Measurements from ENCODE around the gene WDR18. TPM values are rescaled to one million over a fixed set of nuclear protein-coding genes. Genes with fewer than 3 reads are reported as not detected.

WDR18 gene
- total RNA-seq, 2 experiments from 2014 or later, result 45.1 to 54.3 TPM

DNA sequence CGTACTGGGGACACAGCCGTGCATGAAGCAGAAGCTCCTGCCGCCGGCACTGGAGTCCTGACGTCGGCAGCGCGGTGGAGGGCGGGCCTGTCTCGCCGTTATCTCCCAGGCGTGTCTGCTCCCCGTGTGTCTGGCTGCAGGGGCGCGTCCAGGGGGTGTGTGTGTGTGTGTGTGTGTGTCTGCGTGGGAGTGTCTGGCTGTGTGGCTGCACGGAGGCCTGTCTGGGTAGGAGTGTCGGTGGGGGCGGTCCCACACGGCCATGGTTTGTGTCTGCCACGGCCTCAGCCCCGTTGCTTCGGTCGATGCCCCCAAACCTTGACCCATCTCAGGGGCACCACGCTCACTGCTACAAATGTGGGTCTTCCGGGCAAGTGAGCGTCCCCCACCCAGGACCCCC, 40.0 kb upstream of the WDR18 start:
- no peak for ATAC-seq (ENCODE audit: low read depth)
- H3K36me3 Mint-ChIP-seq, result peaks cover 20% of the 10 kb centered on the region
- POLR2A ChIA-PET, result no interaction called here
- no peak overlapping the region for H3K27ac Mint-ChIP-seq
- DNase-seq, result no peak
- peaks cover 11% of the 10 kb centered on the region for H3K4me1 Mint-ChIP-seq
- H3K9me3 Mint-ChIP-seq, result no peaks in the 10 kb centered on the region
- peaks cover 17% of the 10 kb centered on the region for H3K27me3 Mint-ChIP-seq
- H3K4me3 Mint-ChIP-seq, result no peak overlapping the region

DNA sequence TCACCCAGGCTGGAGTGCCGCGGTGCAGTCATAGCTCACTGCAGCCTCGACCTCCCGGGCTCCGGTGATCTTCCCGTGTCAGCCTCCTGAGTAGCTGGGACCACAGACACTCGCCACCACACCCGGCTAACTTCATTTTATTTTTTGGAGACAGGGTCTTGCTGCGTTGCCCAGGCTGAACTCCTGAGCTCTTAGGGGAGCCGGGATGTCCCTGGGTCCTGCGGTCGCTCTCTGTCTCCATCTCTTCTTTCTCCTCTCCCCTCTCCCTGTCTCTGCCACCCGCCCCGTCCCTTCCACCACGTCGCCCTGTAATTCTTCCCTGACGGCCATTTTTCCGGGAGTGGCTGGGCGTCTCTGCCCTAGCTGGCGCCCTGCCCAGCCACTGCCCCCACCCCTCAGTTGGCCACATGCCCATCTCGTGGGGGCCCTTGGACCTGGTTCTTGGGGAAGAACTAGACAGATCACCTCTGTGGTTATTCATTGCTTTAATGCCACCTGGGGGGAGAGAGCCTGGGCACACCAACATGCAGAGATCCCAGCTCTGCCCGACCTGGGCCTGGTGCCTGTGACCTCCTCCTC, 39.4 kb upstream of the WDR18 start:
- Mint-ChIP-seq H3K27me3 (peaks cover 12% of the 10 kb centered on the region), H3K4me1 (peaks cover 11% of the 10 kb centered on the region), H3K4me3 (no peak overlapping the region), H3K36me3 (peaks cover 14% of the 10 kb centered on the region), H3K9me3 (no peaks in the 10 kb centered on the region), H3K27ac (no peak overlapping the region)
- DNase-seq (no peak), ATAC-seq (ENCODE audit: low read depth) (no peak)
- POLR2A ChIA-PET, result no interaction called here

DNA sequence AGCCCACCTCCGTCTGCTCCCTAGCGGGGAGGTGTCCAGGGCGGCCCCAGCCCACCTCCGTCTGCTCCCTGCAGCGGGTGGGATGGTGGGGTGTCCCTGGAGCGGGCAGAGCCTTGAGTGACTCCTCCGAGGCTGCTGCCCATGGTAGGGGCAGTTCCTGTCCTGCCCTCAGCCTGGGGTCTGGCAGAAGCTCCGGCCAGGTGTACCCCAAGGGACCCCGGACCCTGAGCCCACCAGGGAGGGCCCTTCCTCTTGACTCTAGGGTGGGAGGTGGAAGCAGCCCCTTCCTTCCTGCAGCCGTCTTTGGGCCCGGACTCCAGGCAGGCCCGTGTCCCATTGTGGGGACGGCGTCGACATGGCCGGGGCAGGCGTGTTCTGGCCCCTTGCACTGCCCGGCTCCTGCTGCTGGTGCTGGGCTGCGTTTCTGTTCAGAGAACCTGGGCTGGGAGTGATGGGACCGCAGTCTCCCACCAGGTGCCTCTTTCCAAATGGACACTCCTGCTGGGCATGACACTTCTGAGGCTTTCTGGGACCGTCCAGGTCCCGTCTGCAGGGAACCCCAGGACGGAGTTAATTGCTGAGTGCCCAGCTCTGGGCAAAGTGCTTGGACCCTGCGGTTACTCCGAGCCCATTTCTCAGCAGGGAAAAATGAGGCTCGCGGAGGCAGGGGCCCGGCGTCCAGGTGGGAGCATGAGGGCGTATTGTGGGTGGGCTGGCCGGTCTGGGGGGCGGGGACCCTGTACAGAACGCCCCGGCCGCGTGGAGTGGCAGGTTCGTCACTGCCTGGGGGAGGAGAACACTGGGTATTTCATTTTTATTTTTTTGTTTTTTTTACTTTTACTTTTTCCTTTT, 38.5 kb upstream of the WDR18 start:
- no peak for DNase-seq
- Mint-ChIP-seq H3K4me1 (peaks cover 5% of the 10 kb centered on the region), H3K27ac (no peak overlapping the region), H3K9me3 (no peaks in the 10 kb centered on the region), H3K4me3 (no peak overlapping the region), H3K36me3 (peaks cover 8% of the 10 kb centered on the region), H3K27me3 (peaks cover 5% of the 10 kb centered on the region)
- ATAC-seq (ENCODE audit: low read depth), result no peak
- POLR2A ChIA-PET, result no interaction called here

DNA sequence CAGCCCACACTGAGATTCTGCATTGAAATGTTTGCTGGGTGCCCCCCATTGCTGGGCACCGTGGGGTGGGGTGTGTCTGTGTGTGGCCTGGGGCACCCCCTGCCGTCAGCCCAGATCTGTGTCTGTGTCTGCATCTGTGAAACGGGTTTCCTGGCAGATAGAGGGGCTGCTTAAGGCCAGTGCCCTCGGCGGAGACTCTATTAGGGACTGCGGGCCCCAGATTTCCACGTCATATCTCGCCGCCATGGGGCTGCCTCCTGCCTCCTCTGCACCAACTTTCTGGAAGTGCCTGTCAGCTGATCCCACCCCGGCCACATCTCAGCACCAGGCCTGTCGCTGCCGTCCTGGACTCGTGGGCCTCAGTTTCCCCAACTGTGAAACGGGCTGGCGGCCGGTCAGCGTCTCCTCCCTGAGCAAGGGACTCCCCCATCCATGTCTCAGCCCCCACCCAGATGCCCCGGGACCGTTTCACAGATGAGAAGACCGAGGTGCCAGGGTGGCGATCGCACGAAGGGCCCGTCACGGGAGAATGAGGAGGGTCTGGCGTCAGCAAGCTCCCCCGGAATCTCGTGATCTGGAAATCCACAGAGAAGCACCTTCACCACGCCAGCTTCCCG, 36.9 kb upstream of the WDR18 start:
- Mint-ChIP-seq H3K4me3 (no peak overlapping the region), H3K27ac (no peak overlapping the region), H3K36me3 (peaks cover 4% of the 10 kb centered on the region), H3K4me1 (no peaks in the 10 kb centered on the region), H3K9me3 (no peaks in the 10 kb centered on the region), H3K27me3 (no peaks in the 10 kb centered on the region)
- DNase-seq, result no peak
- POLR2A ChIA-PET, result no interaction called here
- no peak for ATAC-seq (ENCODE audit: low read depth)

DNA sequence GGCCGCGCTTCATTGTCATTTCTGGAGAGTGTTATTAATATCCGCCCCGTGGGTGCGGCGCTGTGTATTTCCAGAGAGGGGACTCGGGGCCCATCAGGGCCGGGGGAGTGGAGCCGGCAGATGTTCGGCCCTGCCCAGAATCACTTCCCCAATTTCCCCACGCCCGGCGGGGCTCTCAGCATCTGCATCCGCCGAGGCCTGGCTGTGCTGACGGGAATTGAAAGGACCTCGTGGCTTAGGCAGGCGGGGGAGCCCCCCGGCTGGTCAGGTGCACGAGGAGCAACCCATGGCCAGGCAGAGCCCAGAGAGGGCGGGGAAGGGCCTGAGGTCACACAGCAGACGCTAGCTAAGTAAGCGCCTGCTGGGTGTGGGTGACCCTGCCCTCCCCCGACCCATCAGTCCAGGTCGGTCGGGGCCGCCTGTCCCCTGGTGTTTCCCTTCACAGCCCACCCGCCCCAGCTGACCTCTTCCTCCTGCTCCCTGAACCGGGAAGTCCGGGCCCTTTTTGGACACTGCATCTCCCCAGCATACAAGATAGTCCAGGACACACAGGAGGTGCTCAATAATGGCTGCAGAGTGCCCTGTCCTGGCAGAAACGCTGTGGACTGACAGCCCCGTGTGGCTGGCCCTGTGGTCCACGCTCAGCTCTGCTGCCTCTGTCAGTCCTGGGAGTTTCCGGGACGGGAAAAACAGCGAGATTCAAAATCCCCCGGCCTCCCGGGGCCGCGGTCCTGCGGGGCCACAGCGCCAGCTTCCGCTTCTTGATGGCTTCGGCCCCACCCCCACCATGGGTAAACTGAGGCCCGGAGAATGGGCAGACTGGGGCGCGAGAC, 36.2 kb upstream of the WDR18 start:
- POLR2A ChIA-PET, result no interaction called here
- Mint-ChIP-seq H3K9me3 (no peaks in the 10 kb centered on the region), H3K27me3 (no peaks in the 10 kb centered on the region), H3K27ac (no peak overlapping the region), H3K4me1 (no peaks in the 10 kb centered on the region), H3K4me3 (no peak overlapping the region), H3K36me3 (no peaks in the 10 kb centered on the region)
- DNase-seq (no peak), ATAC-seq (ENCODE audit: low read depth) (no peak)

DNA sequence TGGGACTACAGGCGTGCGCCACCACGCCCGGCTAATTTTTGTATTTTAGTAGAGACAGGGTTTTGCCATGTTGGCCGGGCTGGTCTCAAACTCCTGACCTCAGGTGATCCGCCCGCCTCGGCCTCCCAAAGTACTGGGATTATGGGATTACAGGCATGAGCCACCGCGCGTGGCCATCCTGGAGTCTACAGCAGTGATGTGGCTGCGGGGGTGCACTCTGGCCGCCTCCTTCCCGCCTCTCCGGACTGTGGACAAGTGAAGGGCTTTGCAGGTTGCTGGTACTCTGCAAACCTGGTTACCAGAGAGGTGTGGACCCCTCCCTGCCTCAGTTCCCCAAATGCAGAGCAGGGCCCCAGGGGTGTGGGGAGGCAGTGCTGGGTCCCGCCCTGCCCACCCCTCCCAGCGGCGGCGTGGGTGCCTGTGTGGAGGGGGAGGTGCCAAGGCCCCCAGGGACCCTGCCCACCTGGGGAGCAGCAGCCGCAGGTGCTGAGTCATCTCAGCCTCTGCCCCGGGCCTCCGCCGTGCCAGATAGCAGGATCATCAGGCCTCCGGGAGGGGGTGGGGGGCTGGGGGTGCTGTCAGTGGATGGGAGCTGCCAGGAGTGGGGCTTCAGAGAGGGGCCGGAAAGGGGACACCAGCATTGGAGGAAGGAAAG, 35.2 kb upstream of the WDR18 start:
- Mint-ChIP-seq H3K27me3 (no peaks in the 10 kb centered on the region), H3K4me1 (peaks cover 2% of the 10 kb centered on the region), H3K9me3 (no peaks in the 10 kb centered on the region), H3K36me3 (no peaks in the 10 kb centered on the region), H3K27ac (no peak overlapping the region), H3K4me3 (no peak overlapping the region)
- ATAC-seq (ENCODE audit: low read depth), result no peak
- DNase-seq, result no peak
- POLR2A ChIA-PET, result no interaction called here

DNA sequence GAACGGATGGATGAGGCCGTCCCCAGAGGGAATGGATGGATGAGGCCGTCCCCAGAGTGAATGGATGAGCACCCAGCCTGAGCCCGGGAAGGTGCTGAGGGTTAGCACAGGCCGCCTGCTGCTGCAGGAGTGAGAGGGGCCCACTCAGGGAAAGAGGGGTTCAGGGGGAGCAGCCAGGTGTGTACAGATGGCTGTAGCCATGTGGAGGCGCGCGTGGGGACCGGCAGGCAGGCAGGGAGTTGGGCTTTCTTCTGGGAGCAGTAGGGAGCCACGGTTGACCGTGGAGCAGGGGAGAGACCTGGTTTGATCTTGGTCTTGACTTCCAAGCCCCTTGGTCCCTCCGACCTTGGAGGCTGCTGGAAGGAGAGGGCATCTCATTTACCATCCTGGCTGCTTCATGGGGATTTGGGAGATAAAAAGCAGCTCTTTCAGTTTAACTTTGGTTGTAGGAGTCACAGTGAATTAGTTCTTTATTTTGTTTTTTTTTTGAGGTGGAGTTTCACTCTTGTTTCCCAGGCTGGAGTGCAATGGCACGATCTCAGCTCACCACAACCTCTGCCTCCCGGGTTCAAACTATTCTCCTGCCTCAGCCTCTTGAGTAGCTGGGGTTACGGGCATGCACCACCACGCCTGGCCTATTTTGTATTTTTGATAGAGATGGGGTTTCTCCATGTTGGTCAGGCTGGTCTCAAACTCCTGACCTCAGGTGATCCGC, 33.6 kb upstream of the WDR18 start:
- Mint-ChIP-seq H3K27me3 (no peaks in the 10 kb centered on the region), H3K27ac (no peak overlapping the region), H3K4me1 (peaks cover 2% of the 10 kb centered on the region), H3K36me3 (no peaks in the 10 kb centered on the region), H3K9me3 (no peaks in the 10 kb centered on the region), H3K4me3 (no peak overlapping the region)
- DNase-seq (no peak), ATAC-seq (ENCODE audit: low read depth) (no peak)
- POLR2A ChIA-PET, result no interaction called here

DNA sequence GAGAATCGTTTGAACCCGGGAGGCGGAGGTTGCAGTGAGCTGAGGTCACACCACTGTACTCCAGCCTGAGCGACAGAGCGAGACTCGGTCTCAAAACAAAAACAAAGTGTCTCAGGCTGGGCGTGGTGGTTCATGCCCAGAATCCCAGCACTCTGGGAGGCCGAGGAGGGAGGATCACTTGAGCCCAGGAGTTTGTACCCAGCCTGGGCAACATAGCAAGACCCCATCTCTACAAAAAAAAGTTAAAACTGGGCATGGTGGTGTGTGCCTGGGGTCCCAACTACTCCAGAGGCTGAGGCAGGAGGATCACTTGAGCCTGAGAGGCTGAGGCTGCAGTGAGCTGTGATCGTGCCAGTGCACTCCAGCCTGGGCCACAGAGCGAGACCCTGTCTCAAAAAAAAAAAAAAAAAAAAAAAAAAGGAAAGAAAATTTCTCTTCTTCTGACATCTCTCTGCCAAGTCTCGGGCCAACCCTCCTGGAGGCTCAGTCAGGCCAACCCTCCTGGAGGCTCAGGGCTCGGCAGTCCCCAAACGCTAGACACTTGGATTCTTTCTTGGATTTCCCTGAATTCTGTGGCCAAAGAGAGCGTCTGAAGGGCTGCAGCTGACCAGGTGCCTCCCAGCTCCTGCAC, 32.0 kb upstream of the WDR18 start:
- H3K27me3 Mint-ChIP-seq, result no peaks in the 10 kb centered on the region
- DNase-seq (no peak), ATAC-seq (ENCODE audit: low read depth) (no peak)
- no peak overlapping the region for H3K4me3 Mint-ChIP-seq
- peaks cover 2% of the 10 kb centered on the region for H3K4me1 Mint-ChIP-seq
- POLR2A ChIA-PET, result no interaction called here
- H3K36me3 Mint-ChIP-seq, result no peaks in the 10 kb centered on the region
- no peak overlapping the region for H3K27ac Mint-ChIP-seq
- H3K9me3 Mint-ChIP-seq, result no peaks in the 10 kb centered on the region

DNA sequence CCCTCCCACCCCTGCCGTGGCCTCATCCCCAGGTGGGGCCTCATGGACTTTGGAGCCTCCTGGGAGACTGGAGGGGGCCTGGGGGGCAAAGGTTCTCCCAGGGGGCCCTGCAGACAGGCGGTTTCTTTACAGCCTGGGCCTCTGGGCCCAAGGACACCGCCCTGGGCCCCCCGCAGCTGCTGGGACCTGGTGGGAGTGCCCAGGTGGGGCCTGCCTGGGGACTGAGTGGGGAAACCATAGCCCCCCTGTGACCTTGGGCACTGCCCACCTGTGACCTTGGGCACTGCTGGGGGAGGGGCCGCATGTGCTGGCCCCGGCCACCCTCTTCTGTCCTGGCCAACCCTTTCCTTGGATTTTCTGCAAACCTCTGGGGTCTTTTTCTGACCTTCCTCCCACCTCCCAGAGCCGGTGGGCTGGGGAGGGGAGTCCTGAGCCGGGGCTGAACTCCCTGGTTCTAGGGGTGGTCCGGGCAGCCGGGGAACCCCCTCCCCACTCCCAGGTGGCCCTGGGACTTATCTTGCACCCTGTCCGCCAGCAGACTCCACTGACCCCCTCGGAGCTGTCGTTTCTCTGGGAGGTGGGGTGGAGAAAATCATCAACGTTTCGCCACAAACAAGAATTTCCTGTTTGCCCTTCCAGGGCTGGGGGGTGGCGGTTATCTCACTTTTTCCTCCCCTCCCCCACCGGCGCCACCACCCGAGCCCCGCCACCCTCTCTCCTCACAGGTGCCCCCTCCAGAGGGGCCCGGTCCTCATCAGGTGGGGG, 31.3 kb upstream of the WDR18 start:
- H3K9me3 Mint-ChIP-seq, result no peaks in the 10 kb centered on the region
- H3K36me3 Mint-ChIP-seq, result no peaks in the 10 kb centered on the region
- H3K27ac Mint-ChIP-seq, result no peak overlapping the region
- POLR2A ChIA-PET, result no interaction called here
- H3K4me3 Mint-ChIP-seq, result peak overlapping the region; percentile 32
- ATAC-seq (ENCODE audit: low read depth) (no peak), DNase-seq (no peak)
- H3K27me3 Mint-ChIP-seq, result no peaks in the 10 kb centered on the region
- H3K4me1 Mint-ChIP-seq, result peaks cover 2% of the 10 kb centered on the region

DNA sequence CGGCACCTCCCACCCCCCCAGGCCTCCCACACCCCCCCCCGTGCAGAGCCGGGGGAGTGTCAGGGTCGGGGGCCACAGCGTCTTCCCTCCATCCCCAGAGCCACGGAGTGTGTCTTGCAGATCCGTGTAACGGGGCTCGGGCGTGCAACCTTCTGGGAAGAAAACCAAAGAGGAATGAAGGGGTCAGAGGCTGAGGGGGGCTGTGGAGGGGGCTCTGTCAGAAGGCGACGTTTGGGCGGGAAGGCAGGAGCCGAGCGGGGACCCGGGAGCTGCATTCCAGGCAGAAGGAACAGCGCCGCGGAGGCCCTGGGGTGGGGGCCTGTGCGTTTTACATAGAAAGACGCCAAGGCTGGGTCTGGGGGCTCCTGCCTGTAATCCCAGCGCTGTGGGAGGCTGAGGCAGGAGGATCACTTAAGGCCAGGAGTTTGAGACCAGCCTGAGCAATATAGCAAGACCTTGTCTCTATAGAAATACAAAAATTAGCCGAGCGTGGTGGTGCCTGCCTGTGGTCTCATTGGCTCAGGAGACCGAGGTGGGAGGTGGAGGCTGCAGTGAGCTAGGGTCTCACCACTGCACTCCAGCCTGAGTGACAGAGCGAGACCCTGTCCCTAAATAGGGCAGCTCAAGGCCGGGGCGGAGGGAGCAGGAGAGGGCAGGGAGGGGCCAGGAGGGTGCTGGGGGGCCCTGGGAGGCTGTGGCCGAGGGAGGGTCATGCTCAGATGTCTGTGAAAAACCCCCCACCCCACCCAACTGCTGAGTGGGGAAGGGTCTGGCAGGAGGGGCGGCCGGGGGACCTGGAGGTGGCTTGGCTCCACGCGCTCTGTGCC, 30.5 kb upstream of the WDR18 start:
- POLR2A ChIA-PET, result no interaction called here
- no peaks in the 10 kb centered on the region for H3K27me3 Mint-ChIP-seq
- no peaks in the 10 kb centered on the region for H3K9me3 Mint-ChIP-seq
- H3K4me1 Mint-ChIP-seq, result peaks cover 2% of the 10 kb centered on the region
- H3K27ac Mint-ChIP-seq, result no peak overlapping the region
- no peak for DNase-seq
- no peak for ATAC-seq (ENCODE audit: low read depth)
- H3K4me3 Mint-ChIP-seq, result no peak overlapping the region
- H3K36me3 Mint-ChIP-seq, result no peaks in the 10 kb centered on the region

DNA sequence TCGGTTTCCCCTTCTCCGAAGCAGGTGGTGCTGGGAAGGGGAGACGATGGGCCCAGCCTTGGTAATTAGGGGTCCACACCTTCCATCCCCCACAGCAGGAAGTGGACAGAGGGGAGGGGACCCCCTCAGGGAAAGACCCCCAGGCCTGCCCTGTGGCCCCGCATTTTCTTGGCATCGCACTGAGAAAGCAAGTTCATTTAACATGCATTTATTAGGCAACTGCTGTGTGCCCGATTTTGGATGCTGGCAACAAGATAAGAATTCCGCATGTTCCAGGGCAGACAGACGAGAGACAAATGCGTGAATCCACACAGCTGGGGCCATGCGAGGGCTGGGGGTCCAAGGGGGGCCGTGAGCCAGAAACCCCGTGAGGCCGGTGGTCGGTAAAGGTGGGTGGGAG, 29.9 kb upstream of the WDR18 start:
- DNase-seq (no peak), ATAC-seq (ENCODE audit: low read depth) (no peak)
- Mint-ChIP-seq H3K27ac (no peak overlapping the region), H3K4me1 (peaks cover 2% of the 10 kb centered on the region), H3K9me3 (no peaks in the 10 kb centered on the region), H3K4me3 (no peak overlapping the region), H3K36me3 (no peaks in the 10 kb centered on the region), H3K27me3 (no peaks in the 10 kb centered on the region)
- POLR2A ChIA-PET, result no interaction called here
